GOT3 (cell line): ENCODE results near the gene RBFOX2.

Source experiments
- DNase-seq: peaks from one replicate; lab custom pipeline; 2025; ENCODE audit warnings: mixed read lengths; lab: John Stamatoyannopoulos, UW

The RBFOX2 gene

DNA sequence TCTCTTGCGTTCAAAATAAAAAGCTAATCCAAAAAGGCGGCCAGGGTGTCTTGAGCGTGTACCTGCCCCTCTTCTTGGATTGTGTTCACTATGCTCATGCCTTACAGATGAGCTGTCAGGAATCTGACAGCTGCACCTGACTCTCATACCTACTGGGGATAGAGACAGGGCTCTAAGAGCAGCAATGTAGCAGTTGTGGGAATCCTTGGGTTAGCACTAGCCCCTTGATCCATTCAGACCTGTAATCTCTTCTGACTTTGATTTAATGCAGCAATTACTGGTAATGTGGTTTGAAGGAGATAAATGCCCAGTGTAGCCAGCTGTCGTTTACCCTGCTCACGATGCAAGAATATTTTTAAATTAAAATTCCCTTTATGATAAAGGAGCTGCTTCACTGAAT, 165.2 kb downstream of the RBFOX2 start:
- DNase-seq: no peak

DNA sequence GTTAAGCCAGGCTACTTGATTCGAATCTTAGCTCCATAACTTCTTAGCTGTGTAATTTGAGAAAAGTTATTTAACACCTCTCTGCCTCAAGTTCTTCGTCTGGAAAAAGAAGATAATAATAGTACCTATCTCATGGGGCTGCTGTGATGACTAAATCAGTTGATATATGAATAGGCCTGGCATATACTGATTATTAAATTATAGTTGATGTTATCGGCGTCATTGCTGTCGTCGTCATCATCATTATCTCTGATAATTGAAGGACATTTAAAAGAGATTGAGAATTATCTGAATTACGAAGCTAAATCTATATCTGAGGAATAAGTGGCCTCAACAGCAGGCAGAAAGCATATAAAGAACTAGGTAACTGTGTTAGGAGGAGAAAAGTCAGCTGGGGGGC, 165.9 kb downstream of the RBFOX2 start:
- no peak for DNase-seq

GRCh38 chr22:35861451-35861850, 167.2 kb downstream of the RBFOX2 start:
- no peak for DNase-seq

DNA sequence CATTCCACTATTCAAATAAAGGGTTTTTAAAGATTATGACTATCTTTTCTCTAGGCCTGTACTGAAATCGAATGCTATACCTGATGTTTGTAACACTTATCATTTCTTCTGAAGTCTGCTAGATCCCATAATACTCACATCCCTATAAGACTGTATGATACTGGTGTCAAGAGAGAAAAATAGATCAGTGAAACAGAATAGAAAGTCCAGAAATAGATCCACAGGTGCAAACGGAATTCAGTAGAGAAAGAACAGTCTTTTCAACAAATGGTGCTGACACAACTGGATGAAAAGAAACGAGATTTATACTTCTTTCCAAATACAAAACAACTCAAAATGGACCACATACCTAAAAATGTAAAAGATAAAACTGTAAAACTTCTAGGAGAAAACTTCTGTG, 167.8 kb downstream of the RBFOX2 start:
- DNase-seq: no peak

- DNase-seq: no peak
Observed at GRCh38 chr22:35860087-35860733, 168.4 kb downstream of the RBFOX2 start.

GRCh38 chr22:35854334-35854733, 174.3 kb downstream of the RBFOX2 start:
- DNase-seq: no peak

DNA sequence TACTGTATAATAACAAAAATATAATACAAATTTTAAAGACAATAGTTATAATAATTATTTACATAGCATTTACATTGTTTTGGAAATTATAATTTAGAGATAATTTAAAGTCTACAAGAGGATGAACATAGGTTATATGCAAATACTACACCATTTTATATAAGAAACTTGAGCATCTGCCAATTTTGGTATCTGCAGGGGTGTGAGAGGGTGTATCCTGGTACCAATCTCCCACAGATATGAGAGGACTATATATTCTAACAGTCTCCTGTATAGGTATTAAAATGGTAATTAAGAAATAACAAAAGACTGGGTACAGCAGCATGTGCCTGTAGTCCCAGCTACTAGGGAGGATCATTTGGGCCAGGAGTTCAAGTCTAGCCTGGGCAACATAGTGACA, 176.5 kb downstream of the RBFOX2 start:
- DNase-seq: no peak

- DNase-seq: no peak
Observed at GRCh38 chr22:35850831-35851230, 177.8 kb downstream of the RBFOX2 start.

GRCh38 chr22:35846804-35847203, 181.8 kb downstream of the RBFOX2 start:
- no peak for DNase-seq

GRCh38 chr22:35844886-35845285, 183.7 kb downstream of the RBFOX2 start:
- DNase-seq: no peak

- DNase-seq: no peak
Observed at GRCh38 chr22:35842954-35843353, 185.7 kb downstream of the RBFOX2 start.

DNA sequence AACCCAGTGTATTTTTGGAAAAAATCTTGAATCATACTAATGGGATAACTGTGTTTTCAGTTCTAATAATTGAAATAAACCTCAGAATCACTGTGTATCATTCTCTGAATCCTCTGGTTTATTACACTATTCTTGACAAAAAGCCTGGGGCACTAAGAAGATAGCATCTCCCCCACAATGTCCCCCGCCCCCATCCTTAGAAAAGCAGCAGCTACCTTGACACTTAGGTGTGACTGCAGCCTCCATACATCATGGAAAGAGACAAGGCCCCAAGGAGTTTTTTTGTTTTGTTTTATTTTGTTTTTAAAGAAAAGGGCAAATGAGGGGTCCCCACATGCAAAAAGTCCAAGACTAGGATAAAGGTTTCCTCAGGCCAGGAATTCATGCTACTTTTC, 186.1 kb downstream of the RBFOX2 start:
- DNase-seq: no peak

GRCh38 chr22:35841907-35842518, 186.6 kb downstream of the RBFOX2 start:
- DNase-seq: no peak

DNA sequence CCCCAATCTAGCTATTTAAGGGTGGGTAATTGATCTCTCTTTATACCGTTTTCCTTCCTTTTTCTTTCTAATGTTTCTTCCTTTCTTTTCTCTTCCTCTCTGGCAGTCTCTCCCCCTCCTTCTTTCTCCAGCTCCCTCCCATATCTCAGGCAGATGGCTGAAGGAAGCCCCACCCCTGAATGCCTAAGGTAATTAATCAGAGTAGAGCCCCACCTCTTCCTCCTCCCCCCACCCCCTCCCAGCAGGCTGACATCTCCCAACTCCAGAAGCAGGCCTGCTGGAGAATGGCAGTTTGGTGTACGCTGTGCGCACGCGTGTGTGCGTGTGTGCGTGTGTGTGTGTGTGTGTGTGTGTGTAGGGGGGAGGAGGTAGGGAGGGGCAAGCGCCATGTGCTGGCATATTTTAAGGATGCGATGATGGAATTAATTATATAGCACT, 188.3 kb downstream of the RBFOX2 start:
- peak; percentile 57 for DNase-seq

DNA sequence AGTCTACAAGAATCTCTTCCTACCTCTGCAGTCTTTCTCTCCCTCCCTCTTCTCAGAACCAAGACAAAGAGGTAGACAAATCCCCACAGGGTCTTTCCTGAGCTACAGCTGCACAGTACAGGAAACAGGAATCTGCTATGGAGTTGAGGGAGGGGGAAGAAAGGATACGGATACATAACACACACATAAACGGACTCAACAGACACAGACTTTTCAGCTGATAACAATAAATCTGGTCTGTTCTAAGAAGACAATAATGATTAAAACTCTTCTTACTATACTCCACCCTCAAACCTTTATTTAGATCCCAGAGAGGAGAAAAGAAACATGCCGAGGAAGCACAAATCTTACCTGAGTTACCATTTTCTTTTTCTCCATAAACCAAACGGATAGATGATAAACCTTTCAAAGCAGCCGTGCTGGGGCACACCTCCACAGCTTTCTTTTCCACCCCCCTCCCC, 188.8 kb downstream of the RBFOX2 start:
- no peak for DNase-seq

- DNase-seq: no peak
Observed at GRCh38 chr22:35838855-35839576, 189.6 kb downstream of the RBFOX2 start.

- no peak for DNase-seq
Observed at GRCh38 chr22:35837101-35837727, 191.4 kb downstream of the RBFOX2 start.

DNA sequence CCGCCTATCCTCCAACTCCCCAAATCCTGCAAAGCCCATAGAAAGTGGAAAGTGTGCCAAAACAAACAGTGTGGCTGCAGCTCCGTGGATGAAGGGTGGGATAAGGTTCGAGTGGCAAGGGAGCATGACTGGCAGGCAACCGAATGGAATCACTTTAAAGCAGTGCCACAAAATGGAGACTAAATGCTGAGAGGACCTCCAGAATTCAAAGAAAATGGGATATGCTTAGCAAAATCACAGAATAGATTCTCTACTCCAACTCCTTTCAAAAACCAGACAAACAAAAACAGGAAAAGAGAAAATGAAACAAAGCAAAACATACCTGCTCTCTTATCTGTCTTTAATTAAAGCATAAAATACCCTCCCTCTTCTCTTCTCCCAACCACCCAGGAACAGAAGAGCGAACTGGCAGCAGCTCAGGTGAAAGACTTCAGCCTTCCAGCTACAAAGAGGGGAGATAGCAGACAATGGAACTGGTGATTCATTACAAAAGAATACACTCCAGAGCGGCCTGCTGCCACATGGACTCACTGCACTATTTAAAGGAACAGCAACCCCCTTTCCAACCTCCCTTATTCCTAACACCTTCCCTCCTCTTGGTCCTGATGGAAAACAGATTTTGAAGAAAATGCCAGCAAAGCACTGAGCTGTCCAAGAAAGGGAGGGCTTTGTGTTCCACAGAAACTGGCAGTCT, 192.5 kb downstream of the RBFOX2 start:
- no peak for DNase-seq

- DNase-seq: no peak
Observed at GRCh38 chr22:35835267-35835997, 193.2 kb downstream of the RBFOX2 start.

GRCh38 chr22:35834061-35834460, 194.6 kb downstream of the RBFOX2 start:
- no peak for DNase-seq

DNA sequence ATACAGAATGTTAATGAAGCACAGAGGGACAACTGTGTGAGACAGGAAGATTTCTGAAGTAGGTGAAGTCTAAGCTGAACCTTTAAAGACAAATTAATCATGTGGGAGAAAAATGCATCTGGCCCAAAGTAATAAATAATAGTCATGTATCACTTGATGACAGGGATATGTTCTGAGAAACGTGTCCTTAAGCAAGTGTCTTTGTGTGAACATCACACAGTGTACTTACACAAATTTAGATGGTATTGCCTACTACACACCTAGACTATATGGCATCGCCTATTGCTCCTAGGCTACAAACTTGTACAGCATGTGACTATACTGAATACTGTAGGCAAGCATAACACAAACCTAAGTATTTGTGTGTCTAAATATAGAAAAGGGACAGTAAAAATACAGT, 198.3 kb downstream of the RBFOX2 start:
- no peak for DNase-seq
